Neural progenitor cell (in vitro differentiated cells): ENCODE measurements around the gene CELF4. TPM values are rescaled to one million over a fixed set of nuclear protein-coding genes. Genes with fewer than 3 reads are reported as not detected.

Experiments
- DNase-seq: peaks from one replicate; pipeline ENCODE4 v3.0.0-alpha.2; 2016; ENCODE audit warnings: low spot score
- H2AFZ ChIP-seq: fragments of 200-600 bp; sonication (generic); replicated peaks from 2 replicates; pipeline ENCODE4 v1.6.1; 2016; ENCODE audit warnings: antibody characterized with exemption
- H3F3A ChIP-seq: fragments of 200-600 bp; sonication (generic); 2 replicates; pipeline ENCODE4 v1.6.1; 2016; ENCODE audit warnings: antibody characterized with exemption, low read depth
- H3K27ac ChIP-seq: fragments of 200-600 bp; sonication (generic); 2 replicates; pipeline ENCODE4 v1.5.1; 2016; ENCODE audit warnings: mild to moderate bottlenecking
- H3K27me3 ChIP-seq: fragments of 200-600 bp; sonication (generic); 2 replicates; pipeline ENCODE4 v1.6.1; 2016; ENCODE audit warnings: mild to moderate bottlenecking, moderate library complexity
- H3K36me3 ChIP-seq: fragments of 200-600 bp; sonication (generic); 2 replicates; pipeline ENCODE4 v1.5.1; 2016
- H3K4me1 ChIP-seq: fragments of 200-600 bp; sonication (generic); 2 replicates; pipeline ENCODE4 v1.6.1; 2016; ENCODE audit warnings: mixed run types
- H3K4me2 ChIP-seq: fragments of 200-600 bp; sonication (generic); 2 replicates; pipeline ENCODE4 v1.6.1; 2016
- H3K4me3 ChIP-seq: fragments of 200-600 bp; sonication (generic); 2 replicates; pipeline ENCODE4 v1.5.1; 2016
- H3K79me2 ChIP-seq: fragments of 200-600 bp; sonication (generic); 2 replicates; pipeline ENCODE4 v1.6.1; 2016; ENCODE audit warnings: low read depth
- H3K9ac ChIP-seq: fragments of 200-600 bp; sonication (generic); 2 replicates; pipeline ENCODE4 v1.6.1; 2016
- H3K9me3 ChIP-seq: fragments of 200-600 bp; sonication (generic); 2 replicates; pipeline ENCODE4 v1.5.1; 2016; ENCODE audit warnings: low read depth
- H4K20me1 ChIP-seq: fragments of 200-600 bp; sonication (generic); 2 replicates; pipeline ENCODE4 v1.6.1; 2016; ENCODE audit warnings: low read depth
- H3K27ac Mint-ChIP-seq: 3 replicates; pipeline ENCODE4 v1.8.0; 2021; ENCODE audit warnings: mixed read lengths
- H3K27me3 Mint-ChIP-seq: 2 replicates; pipeline ENCODE4 v1.8.0; 2022; ENCODE audit warnings: low read depth, mild to moderate bottlenecking, inconsistent platforms, moderate library complexity, mixed read lengths; ENCODE audit not compliant: insufficient read depth
- H3K36me3 Mint-ChIP-seq: 3 replicates; pipeline ENCODE4 v1.8.0; 2021; ENCODE audit warnings: mixed read lengths
- H3K4me1 Mint-ChIP-seq: 3 replicates; pipeline ENCODE4 v1.8.0; 2021; ENCODE audit warnings: mixed read lengths
- H3K4me3 Mint-ChIP-seq: 3 replicates; pipeline ENCODE4 v1.8.0; 2021; ENCODE audit warnings: mild to moderate bottlenecking, moderate library complexity, mixed read lengths
- H3K9me3 Mint-ChIP-seq: 3 replicates; pipeline ENCODE4 v1.8.0; 2020; ENCODE audit warnings: mixed read lengths
- EZH2 ChIP-seq: fragments of 200-600 bp; sonication (generic); IDR thresholded peaks from 2 replicates; pipeline ENCODE4 v1.6.1; 2017; ENCODE audit warnings: antibody characterized with exemption, mild to moderate bottlenecking, moderate library complexity
- EZH2phosphoT487 ChIP-seq: fragments of 200-600 bp; sonication (generic); IDR thresholded peaks from 2 replicates; pipeline ENCODE4 v1.6.1; 2017; ENCODE audit warnings: antibody characterized with exemption
- total RNA-seq: library from RNA; depleted of rRNA; stranded (reverse); fragments of >200 nt; gene quantifications from 2 replicates; pipeline ENCODE4 v1.2.3, GENCODE V29; 2015; ENCODE audit warnings: low replicate concordance
- TF ChIP-seq, protein P1 (sequence below): fragments of 200-600 bp; sonication (generic); IDR thresholded peaks from 2 replicates; pipeline ENCODE4 v1.5.1; 2017; ENCODE audit warnings: antibody characterized with exemption, mild to moderate bottlenecking

The CELF4 gene
- total RNA-seq, 1 donor from 2014 or later: 1.8 TPM

DNA sequence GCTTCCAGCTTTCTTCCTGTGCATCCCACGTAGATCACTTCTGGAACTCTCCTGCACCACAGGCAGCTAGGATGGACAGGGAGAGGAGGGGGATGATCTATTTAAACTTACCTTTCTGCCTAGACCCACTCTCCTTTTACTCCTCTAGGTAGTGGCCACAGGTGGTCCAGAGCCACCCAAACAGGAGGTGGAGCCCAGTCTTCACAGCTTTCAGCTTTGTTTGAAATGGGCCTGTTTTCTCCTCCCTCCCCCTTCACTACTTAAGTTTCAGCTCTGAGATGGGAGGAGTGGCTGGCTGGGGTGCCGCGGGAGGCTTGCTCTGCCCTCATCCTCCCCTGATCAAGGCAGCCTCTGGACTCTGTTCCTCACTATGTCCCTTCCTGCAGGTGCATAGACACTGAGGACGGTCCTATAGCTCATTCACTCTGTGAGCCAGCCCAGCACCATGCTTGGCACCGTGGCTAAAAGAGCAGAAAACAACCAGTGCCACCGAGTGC is 12.6 kb upstream of the CELF4 start:
- Histone ChIP-seq H3F3A (peaks cover 4% of the 10 kb centered on the region), H3K36me3 (no peaks in the 10 kb centered on the region), H3K27ac (no peak overlapping the region), H3K4me2 (no peak overlapping the region), H2AFZ (no peak overlapping the region), H4K20me1 (no peaks in the 10 kb centered on the region), H3K9ac (no peak overlapping the region), H3K4me3 (no peak overlapping the region), H3K4me1 (peaks cover 26% of the 10 kb centered on the region), H3K9me3 (no peaks in the 10 kb centered on the region), H3K79me2 (no peaks in the 10 kb centered on the region), H3K27me3 (no peaks in the 10 kb centered on the region)
- Mint-ChIP-seq H3K4me1 (peaks cover 22% of the 10 kb centered on the region), H3K9me3 (no peaks in the 10 kb centered on the region), H3K36me3 (no peaks in the 10 kb centered on the region), H3K27me3 (peaks cover 10% of the 10 kb centered on the region), H3K4me3 (no peak overlapping the region), H3K27ac (no peak overlapping the region)
- DNase-seq: no peak
- TF ChIP-seq EZH2 (no peak), EZH2phosphoT487 (no peak)
- TF ChIP-seq, protein P1, sequence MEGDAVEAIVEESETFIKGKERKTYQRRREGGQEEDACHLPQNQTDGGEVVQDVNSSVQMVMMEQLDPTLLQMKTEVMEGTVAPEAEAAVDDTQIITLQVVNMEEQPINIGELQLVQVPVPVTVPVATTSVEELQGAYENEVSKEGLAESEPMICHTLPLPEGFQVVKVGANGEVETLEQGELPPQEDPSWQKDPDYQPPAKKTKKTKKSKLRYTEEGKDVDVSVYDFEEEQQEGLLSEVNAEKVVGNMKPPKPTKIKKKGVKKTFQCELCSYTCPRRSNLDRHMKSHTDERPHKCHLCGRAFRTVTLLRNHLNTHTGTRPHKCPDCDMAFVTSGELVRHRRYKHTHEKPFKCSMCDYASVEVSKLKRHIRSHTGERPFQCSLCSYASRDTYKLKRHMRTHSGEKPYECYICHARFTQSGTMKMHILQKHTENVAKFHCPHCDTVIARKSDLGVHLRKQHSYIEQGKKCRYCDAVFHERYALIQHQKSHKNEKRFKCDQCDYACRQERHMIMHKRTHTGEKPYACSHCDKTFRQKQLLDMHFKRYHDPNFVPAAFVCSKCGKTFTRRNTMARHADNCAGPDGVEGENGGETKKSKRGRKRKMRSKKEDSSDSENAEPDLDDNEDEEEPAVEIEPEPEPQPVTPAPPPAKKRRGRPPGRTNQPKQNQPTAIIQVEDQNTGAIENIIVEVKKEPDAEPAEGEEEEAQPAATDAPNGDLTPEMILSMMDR: no peak

DNA sequence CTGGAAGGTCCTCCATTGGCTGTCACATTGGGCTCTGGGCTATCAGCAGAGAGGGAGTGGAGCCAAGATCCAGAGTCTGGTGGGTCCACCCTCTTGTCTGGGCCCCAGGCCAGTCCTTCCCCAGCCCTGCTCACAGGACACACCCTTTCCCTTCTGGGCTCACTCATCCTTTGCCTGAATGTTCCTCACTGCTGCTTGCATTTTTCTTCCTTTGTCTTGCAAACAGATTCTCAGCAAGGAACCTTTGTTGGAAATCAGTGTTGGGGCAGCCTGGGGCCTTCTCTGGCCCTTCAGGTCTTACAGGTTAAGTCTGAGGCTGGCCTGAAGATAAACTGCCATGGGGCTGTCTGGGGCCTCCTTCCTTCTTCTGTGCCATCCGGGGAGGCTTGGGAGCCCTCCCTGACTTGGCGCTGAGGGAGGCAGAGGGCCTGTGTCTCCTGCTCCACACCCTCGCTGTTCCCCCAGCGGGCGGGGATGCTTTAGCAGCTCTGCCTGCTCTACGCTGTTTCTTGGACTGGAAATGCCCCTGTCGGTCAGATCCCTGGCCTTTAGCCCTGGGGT is 11.5 kb upstream of the CELF4 start:
- peak; percentile 65 for DNase-seq
- Histone ChIP-seq H3F3A (peaks cover 4% of the 10 kb centered on the region), H3K9me3 (no peaks in the 10 kb centered on the region), H3K36me3 (no peaks in the 10 kb centered on the region), H3K4me2 (peak overlapping the region; percentile 68), H2AFZ (peak overlapping the region; percentile 23), H3K27me3 (no peaks in the 10 kb centered on the region), H4K20me1 (no peaks in the 10 kb centered on the region), H3K4me3 (no peak overlapping the region), H3K27ac (no peak overlapping the region), H3K79me2 (no peaks in the 10 kb centered on the region), H3K4me1 (peaks cover 26% of the 10 kb centered on the region), H3K9ac (no peak overlapping the region)
- no peak overlapping the region for H3K27ac Mint-ChIP-seq
- TF ChIP-seq EZH2 (no peak), EZH2phosphoT487 (no peak)
- TF ChIP-seq, protein P1: no peak
- H3K9me3 Mint-ChIP-seq: no peaks in the 10 kb centered on the region
- no peaks in the 10 kb centered on the region for H3K36me3 Mint-ChIP-seq
- no peak overlapping the region for H3K4me3 Mint-ChIP-seq
- H3K27me3 Mint-ChIP-seq: peaks cover 8% of the 10 kb centered on the region
- H3K4me1 Mint-ChIP-seq: peaks cover 22% of the 10 kb centered on the region

DNA sequence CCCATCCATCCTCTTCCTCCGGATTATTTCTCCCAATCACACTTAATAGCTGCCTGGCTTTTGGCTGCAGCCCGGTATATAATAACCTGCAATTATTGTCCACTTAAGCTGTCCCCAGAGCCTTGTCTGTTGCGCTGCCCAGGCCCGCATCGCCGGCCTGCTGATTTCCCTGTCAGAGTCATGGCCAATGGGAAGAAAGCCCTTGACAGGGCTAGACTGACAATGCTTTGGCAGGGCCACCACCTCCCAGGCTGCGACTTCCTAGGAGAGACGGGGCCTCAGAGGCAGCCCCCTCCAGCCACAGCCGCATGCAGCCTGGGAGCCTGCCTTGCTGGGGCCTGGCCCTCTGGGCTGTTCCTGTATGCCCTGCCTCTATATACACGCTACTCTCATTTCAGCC is 10.0 kb upstream of the CELF4 start:
- DNase-seq: no peak
- H3K4me1 ChIP-seq: peaks cover 26% of the 10 kb centered on the region
- no peaks in the 10 kb centered on the region for H3K79me2 ChIP-seq

More for the DNA sequence above, 10.0 kb upstream of the CELF4 start:
- Mint-ChIP-seq H3K9me3 (no peaks in the 10 kb centered on the region), H3K27ac (no peak overlapping the region), H3K36me3 (no peaks in the 10 kb centered on the region), H3K4me3 (no peak overlapping the region), H3K4me1 (peaks cover 22% of the 10 kb centered on the region), H3K27me3 (peaks cover 10% of the 10 kb centered on the region)
- Histone ChIP-seq H2AFZ (no peak overlapping the region), H3F3A (peaks cover 4% of the 10 kb centered on the region), H3K36me3 (no peaks in the 10 kb centered on the region), H4K20me1 (no peaks in the 10 kb centered on the region), H3K4me2 (no peak overlapping the region), H3K27ac (no peak overlapping the region), H3K9me3 (no peaks in the 10 kb centered on the region), H3K4me3 (no peak overlapping the region), H3K27me3 (peaks cover 3% of the 10 kb centered on the region), H3K9ac (no peak overlapping the region)
- TF ChIP-seq, protein P1: no peak
- TF ChIP-seq EZH2phosphoT487: no peak
- TF ChIP-seq EZH2: no peak
